Measurements from ENCODE around the gene CASZ1. TPM values are rescaled to one million over a fixed set of nuclear protein-coding genes. Genes with fewer than 3 reads are reported as not detected.

Gene CASZ1
- total RNA-seq, 1 experiment from 2014 or later = 3.9 TPM

GRCh38 chr1:10738061-10739058 lies 58.1 kb downstream of the CASZ1 start:
- no peaks in the 10 kb centered on the region; the same call in none of the 2 replicates for H3K27me3 Mint-ChIP-seq (ENCODE audit: low read depth)
- H2BK5ac ChIP-seq (ENCODE audit: insufficient read length, low read length) = no peak overlapping the region
- no peaks in the 10 kb centered on the region for H4K20me1 ChIP-seq (ENCODE audit: control insufficient read depth, insufficient read depth, insufficient read length)
- no peak overlapping the region for H3T11ph ChIP-seq (ENCODE audit: low read length)
- H3K56ac ChIP-seq (ENCODE audit: insufficient read length, low read depth, low read length) = no peak overlapping the region
- H3K9me3 Mint-ChIP-seq = no peaks in the 10 kb centered on the region
- no CpG with 5 or more reads among the region's 21 CpGs for WGBS (ENCODE audit: extremely low coverage, insufficient read length, low lambda C conversion rate)
- no peak overlapping the region for H4K5ac ChIP-seq (ENCODE audit: insufficient read length, low read depth, low read length)
- H3K23ac ChIP-seq (ENCODE audit: insufficient read length, low read depth, low read length) = no peak overlapping the region
- H3K4me1 Mint-ChIP-seq = peaks cover 39 to 57% of the 10 kb centered on the region in 2 experiments
- H4K91ac ChIP-seq (ENCODE audit: insufficient read length, low read depth, low read length) = no peak overlapping the region
- no peaks in the 10 kb centered on the region for H3K79me2 ChIP-seq (ENCODE audit: insufficient read depth, low read length)
- DNase-seq = peak; percentile 56
- H3K4me3 Mint-ChIP-seq = no peak overlapping the region; a peak in 1 of 5 replicates
- no peak overlapping the region for H2BK120ac ChIP-seq (ENCODE audit: low read depth, low read length, poor library complexity, severe bottlenecking)
- H3K27me3 ChIP-seq (ENCODE audit: insufficient read depth, low read length) = no peaks in the 10 kb centered on the region
- peaks cover 2% of the 10 kb centered on the region; the same call in 1 of the 2 replicates for H3K4me1 ChIP-seq (ENCODE audit: insufficient read depth, low read length)
- H3K36me3 Mint-ChIP-seq (ENCODE audit: insufficient read depth in 1 of 3, low read depth in 3 of 3) = no peaks in the 10 kb centered on the region
- H3K23me2 ChIP-seq (ENCODE audit: insufficient read length, low read depth, low read length, poor library complexity, severe bottlenecking) = no peaks in the 10 kb centered on the region
- no peaks in the 10 kb centered on the region for H3K79me1 ChIP-seq (ENCODE audit: insufficient read depth, low read depth, low read length, poor library complexity, severe bottlenecking)
- TF ChIP-seq, protein P1, sequence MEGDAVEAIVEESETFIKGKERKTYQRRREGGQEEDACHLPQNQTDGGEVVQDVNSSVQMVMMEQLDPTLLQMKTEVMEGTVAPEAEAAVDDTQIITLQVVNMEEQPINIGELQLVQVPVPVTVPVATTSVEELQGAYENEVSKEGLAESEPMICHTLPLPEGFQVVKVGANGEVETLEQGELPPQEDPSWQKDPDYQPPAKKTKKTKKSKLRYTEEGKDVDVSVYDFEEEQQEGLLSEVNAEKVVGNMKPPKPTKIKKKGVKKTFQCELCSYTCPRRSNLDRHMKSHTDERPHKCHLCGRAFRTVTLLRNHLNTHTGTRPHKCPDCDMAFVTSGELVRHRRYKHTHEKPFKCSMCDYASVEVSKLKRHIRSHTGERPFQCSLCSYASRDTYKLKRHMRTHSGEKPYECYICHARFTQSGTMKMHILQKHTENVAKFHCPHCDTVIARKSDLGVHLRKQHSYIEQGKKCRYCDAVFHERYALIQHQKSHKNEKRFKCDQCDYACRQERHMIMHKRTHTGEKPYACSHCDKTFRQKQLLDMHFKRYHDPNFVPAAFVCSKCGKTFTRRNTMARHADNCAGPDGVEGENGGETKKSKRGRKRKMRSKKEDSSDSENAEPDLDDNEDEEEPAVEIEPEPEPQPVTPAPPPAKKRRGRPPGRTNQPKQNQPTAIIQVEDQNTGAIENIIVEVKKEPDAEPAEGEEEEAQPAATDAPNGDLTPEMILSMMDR (conservative IDR thresholded peaks at IDR 0.05) = no peak
- no peaks in the 10 kb centered on the region for H3K9me3 ChIP-seq (ENCODE audit: control insufficient read depth, low read depth, low read length)
- no peak overlapping the region for H3K9ac ChIP-seq (ENCODE audit: extremely low read depth, insufficient read length, low read length)
- H2AK5ac ChIP-seq (ENCODE audit: insufficient read length, low read length) = no peak overlapping the region
- no peak overlapping the region for H2BK20ac ChIP-seq (ENCODE audit: low read depth, low read length, poor library complexity, severe bottlenecking)
- H2AFZ ChIP-seq (ENCODE audit: low read length) = no peak overlapping the region
- no peak overlapping the region; the same call in 1 of the 2 replicates for H3K14ac ChIP-seq (ENCODE audit: insufficient read depth, low read length)
- no peak overlapping the region for H2BK15ac ChIP-seq (ENCODE audit: low read depth, low read length)
- H3K27ac ChIP-seq (ENCODE audit: insufficient read length, low read depth, low read length) = no peak overlapping the region
- H4K8ac ChIP-seq (replicated peaks; ENCODE audit: insufficient read length, low read depth, low read length) = no peak overlapping the region
- H3K4me2 ChIP-seq (ENCODE audit: insufficient read depth, insufficient read length, low read length) = no peak overlapping the region
- no peak overlapping the region for H3K4ac ChIP-seq (ENCODE audit: low read depth, low read length)
- H3K27ac Mint-ChIP-seq = peak overlapping the region in 2 of 3 experiments; percentile 81 to 93; a peak in 5 of 7 replicates
- H2BK12ac ChIP-seq (ENCODE audit: insufficient read length, low read depth, low read length) = no peak overlapping the region
- no peak overlapping the region for H3K18ac ChIP-seq (ENCODE audit: insufficient read length, low read depth, low read length)

Measured in H9 (cell line).